ENCODE results near the gene CCDC87. TPM values are rescaled to one million over a fixed set of nuclear protein-coding genes. Genes with fewer than 3 reads are reported as not detected.
"Not testable (repeated sequence)": the region's sequence is repeated elsewhere in the genome, so short reads cannot be mapped to it uniquely, and the experiment has no call there.

Gene CCDC87
- total and polyA plus RNA-seq, 3 donors from 2014 or later = 14.4 to 37.2 (median 26.3) TPM

GRCh38 chr11:66586136-66586535 lies 6.7 kb downstream of the CCDC87 start:
- Histone ChIP-seq H3K36me3 (ENCODE audit: low read depth, missing control alignments) (no peaks in the 10 kb centered on the region), H3K9me3 (no peaks in the 10 kb centered on the region), H3K27ac (no peak overlapping the region), H3K4me1 (no peaks in the 10 kb centered on the region), H3K4me3 (no peak overlapping the region), H3K27me3 (no peaks in the 10 kb centered on the region)
- DNase-seq = no peak
- 59 to 75% methylated on average over 2 of the region's 2 CpGs for WGBS, 2 donors
- intact Hi-C loops (cut with DNase I; ENCODE audit: low total_unique reads) = no loop called here
- TF ChIP-seq CTCF (IDR thresholded peaks at IDR 0.05) = no peak
- no peak for TF ChIP-seq POLR2A (IDR thresholded peaks at IDR 0.05)

- H3K36me3 ChIP-seq (ENCODE audit: low read depth, missing control alignments); H3K4me3 ChIP-seq; H3K27me3 ChIP-seq; intact Hi-C loops (cut with DNase I; ENCODE audit: low total_unique reads); DNase-seq; H3K4me1 ChIP-seq; H3K9me3 ChIP-seq; H3K27ac ChIP-seq: not testable (repeated sequence)
- WGBS, 2 donors = 67 to 96% methylated on average over 1 of the region's 1 CpG
Observed at GRCh38 chr11:66585447-66585846, 7.4 kb downstream of the CCDC87 start.

- H3K36me3 ChIP-seq (ENCODE audit: low read depth, missing control alignments); H3K27ac ChIP-seq; H3K9me3 ChIP-seq; intact Hi-C loops (cut with DNase I; ENCODE audit: low total_unique reads); H3K27me3 ChIP-seq; DNase-seq; H3K4me3 ChIP-seq; H3K4me1 ChIP-seq: not testable (repeated sequence)
- WGBS, 2 donors = 76 to 82% methylated on average over 3 of the region's 3 CpGs
Observed at GRCh38 chr11:66582565-66583147, 10.2 kb downstream of the CCDC87 start.

GRCh38 chr11:66581261-66581660 lies 11.6 kb downstream of the CCDC87 start:
- no peak for DNase-seq
- intact Hi-C loops (cut with DNase I; ENCODE audit: low total_unique reads) = no loop called here

GRCh38 chr11:66580803-66581202 lies 12.1 kb downstream of the CCDC87 start:
- Histone ChIP-seq H3K27ac (no peak overlapping the region), H3K4me1 (peaks cover 6% of the 10 kb centered on the region), H3K36me3 (ENCODE audit: low read depth, missing control alignments) (no peaks in the 10 kb centered on the region), H3K27me3 (no peaks in the 10 kb centered on the region), H3K9me3 (no peaks in the 10 kb centered on the region), H3K4me3 (no peak overlapping the region)
- no peak for DNase-seq
- intact Hi-C loops (cut with DNase I; ENCODE audit: low total_unique reads) = no loop called here
- TF ChIP-seq CTCF (IDR thresholded peaks at IDR 0.05) (no peak), POLR2A (IDR thresholded peaks at IDR 0.05) (no peak)
- 62 to 79% methylated on average over 5 of the region's 5 CpGs for WGBS, 2 donors

More at GRCh38 chr11:66581261-66581660, 11.6 kb downstream of the CCDC87 start:
- WGBS, 2 donors = 83 to 93% methylated on average over 3 of the region's 3 CpGs
- TF ChIP-seq POLR2A (IDR thresholded peaks at IDR 0.05) (no peak), CTCF (IDR thresholded peaks at IDR 0.05) (no peak)
- no peaks in the 10 kb centered on the region for H3K27me3 ChIP-seq
- no peak overlapping the region for H3K27ac ChIP-seq
- no peak overlapping the region for H3K4me3 ChIP-seq
- H3K9me3 ChIP-seq = no peaks in the 10 kb centered on the region
- peaks cover 6% of the 10 kb centered on the region for H3K4me1 ChIP-seq
- no peaks in the 10 kb centered on the region for H3K36me3 ChIP-seq (ENCODE audit: low read depth, missing control alignments)

- peak; percentile 87 to 88 (median 87) for TF ChIP-seq CTCF (IDR thresholded peaks at IDR 0.05)
- no peak for TF ChIP-seq POLR2A (IDR thresholded peaks at IDR 0.05)
- Histone ChIP-seq H3K4me3 (no peak overlapping the region), H3K9me3 (no peaks in the 10 kb centered on the region), H3K27me3 (no peaks in the 10 kb centered on the region), H3K4me1 (peaks cover 6% of the 10 kb centered on the region), H3K36me3 (ENCODE audit: low read depth, missing control alignments) (no peaks in the 10 kb centered on the region), H3K27ac (no peak overlapping the region)
- DNase-seq = peak; percentile 88
- WGBS, 2 donors = 15 to 17% methylated on average over 15 to 25 of the region's 25 CpGs
- intact Hi-C loops (cut with DNase I; ENCODE audit: low total_unique reads) = loop anchor here (5.0 kb wide), 1 partner anchor 98 kb away; the partner anchor contains the start of gene RBM4B
Observed at GRCh38 chr11:66579017-66579606, 13.8 kb downstream of the CCDC87 start.

All from testis (tissue), 3 donors.